H9 (cell line): ENCODE results near the gene CCNI2. TPM values are rescaled to one million over a fixed set of nuclear protein-coding genes. Genes with fewer than 3 reads are reported as not detected.
"Not testable (repeated sequence)": the region's sequence is repeated elsewhere in the genome, so short reads cannot be mapped to it uniquely, and the experiment has no call there.

Experiments used
- DNase-seq: peaks from one replicate; pipeline ENCODE4 v3.0.0-alpha.2; 2017
- H2AFZ ChIP-seq: one replicate; pipeline ENCODE4 v1.6.1; 2013; ENCODE audit warnings: mild to moderate bottlenecking, low read length, control low read depth, moderate library complexity
- H2AK5ac ChIP-seq: 2 replicates; pipeline ENCODE4 v1.6.1; 2013; ENCODE audit warnings: low read length, control low read depth, mixed read lengths; ENCODE audit not compliant: insufficient read length
- H2BK120ac ChIP-seq: one replicate; pipeline ENCODE4 v1.6.1; 2013; ENCODE audit warnings: low read depth, mild to moderate bottlenecking, low read length, control low read depth, inconsistent platforms; ENCODE audit not compliant: poor library complexity, severe bottlenecking
- H2BK12ac ChIP-seq: 2 replicates; pipeline ENCODE4 v1.6.1; 2013; ENCODE audit warnings: low read length, control low read depth, mixed read lengths, low read depth; ENCODE audit not compliant: insufficient read length
- H2BK15ac ChIP-seq: 2 replicates; pipeline ENCODE4 v1.6.1; 2013; ENCODE audit warnings: low read depth, low read length, control low read depth
- H2BK20ac ChIP-seq: one replicate; pipeline ENCODE4 v1.6.1; 2013; ENCODE audit warnings: low read depth, mild to moderate bottlenecking, low read length, control low read depth, inconsistent platforms; ENCODE audit not compliant: poor library complexity, severe bottlenecking
- H2BK5ac ChIP-seq: 2 replicates; pipeline ENCODE4 v1.6.1; 2013; ENCODE audit warnings: low read length, control low read depth, mixed read lengths; ENCODE audit not compliant: insufficient read length
- H3K14ac ChIP-seq: 2 replicates; pipeline ENCODE4 v1.6.1; 2013; ENCODE audit warnings: low read length, control low read depth; ENCODE audit not compliant: insufficient read depth
- H3K18ac ChIP-seq: 2 replicates; pipeline ENCODE4 v1.6.1; 2013; ENCODE audit warnings: low read depth, mild to moderate bottlenecking, mixed read lengths, low read length, control low read depth; ENCODE audit not compliant: insufficient read length
- H3K23ac ChIP-seq: 2 replicates; pipeline ENCODE4 v1.6.1; 2013; ENCODE audit warnings: low read length, control low read depth, mixed read lengths, low read depth; ENCODE audit not compliant: insufficient read length
- H3K23me2 ChIP-seq: 2 replicates; pipeline ENCODE4 v1.6.1; 2013; ENCODE audit warnings: low read depth, mild to moderate bottlenecking, mixed read lengths, low read length, control low read depth; ENCODE audit not compliant: insufficient read length, poor library complexity, severe bottlenecking
- H3K27ac ChIP-seq: 2 replicates; pipeline ENCODE4 v1.5.1; 2013; ENCODE audit warnings: low read length, control low read depth, mixed read lengths, low read depth; ENCODE audit not compliant: insufficient read length
- H3K27me3 ChIP-seq: 2 replicates; pipeline ENCODE4 v1.6.1; 2013; ENCODE audit warnings: low read length, control low read depth, inconsistent platforms; ENCODE audit not compliant: insufficient read depth
- H3K4ac ChIP-seq: 2 replicates; pipeline ENCODE4 v1.6.1; 2013; ENCODE audit warnings: low read depth, mild to moderate bottlenecking, control low read depth, inconsistent platforms, low read length, moderate library complexity
- H3K4me1 ChIP-seq: 2 replicates; pipeline ENCODE4 v1.6.1; 2013; ENCODE audit warnings: low read length, control low read depth, inconsistent platforms; ENCODE audit not compliant: insufficient read depth
- H3K4me2 ChIP-seq: 2 replicates; pipeline ENCODE4 v1.6.1; 2013; ENCODE audit warnings: low read length, control low read depth, mixed read lengths; ENCODE audit not compliant: insufficient read length, insufficient read depth
- H3K56ac ChIP-seq: 2 replicates; pipeline ENCODE4 v1.6.1; 2013; ENCODE audit warnings: low read depth, mild to moderate bottlenecking, mixed read lengths, low read length, control low read depth; ENCODE audit not compliant: insufficient read length
- H3K79me1 ChIP-seq: 2 replicates; pipeline ENCODE4 v1.6.1; 2013; ENCODE audit warnings: low read depth, mild to moderate bottlenecking, moderate library complexity, low read length, control low read depth, inconsistent platforms; ENCODE audit not compliant: insufficient read depth, poor library complexity, severe bottlenecking
- H3K79me2 ChIP-seq: 2 replicates; pipeline ENCODE4 v1.6.1; 2013; ENCODE audit warnings: low read length, control low read depth, inconsistent platforms; ENCODE audit not compliant: insufficient read depth
- H3K9ac ChIP-seq: 2 replicates; pipeline ENCODE4 v1.6.1; 2013; ENCODE audit warnings: low read length, control low read depth, mixed read lengths; ENCODE audit not compliant: insufficient read length; ENCODE audit errors: extremely low read depth
- H3K9me3 ChIP-seq: one replicate; pipeline ENCODE4 v1.6.1; 2013; ENCODE audit warnings: low read depth, low read length, inconsistent platforms; ENCODE audit not compliant: control insufficient read depth
- H3T11ph ChIP-seq: one replicate; pipeline ENCODE4 v1.6.1; 2013; ENCODE audit warnings: mild to moderate bottlenecking, low read length, control low read depth, inconsistent platforms
- H4K20me1 ChIP-seq: one replicate; pipeline ENCODE4 v1.6.1; 2013; ENCODE audit not compliant: control insufficient read depth, insufficient read length, insufficient read depth
- H4K5ac ChIP-seq: 2 replicates; pipeline ENCODE4 v1.6.1; 2013; ENCODE audit warnings: low read depth, mild to moderate bottlenecking, mixed read lengths, low read length, control low read depth; ENCODE audit not compliant: insufficient read length
- H4K8ac ChIP-seq: replicated peaks from 2 replicates; pipeline ENCODE4 v1.6.1; 2013; ENCODE audit warnings: low read length, control low read depth, mixed read lengths, low read depth; ENCODE audit not compliant: insufficient read length
- H4K91ac ChIP-seq: 2 replicates; pipeline ENCODE4 v1.6.1; 2013; ENCODE audit warnings: low read depth, mild to moderate bottlenecking, moderate library complexity, mixed read lengths, low read length, control low read depth; ENCODE audit not compliant: insufficient read length
- H3K27ac Mint-ChIP-seq, 3 experiments: 2 replicates in 2 of 3; 3 replicates in 1 of 3; pipeline ENCODE4 v1.8.0; 2020 to 2021; ENCODE audit warnings: mixed read lengths in 3 of 3, mild to moderate bottlenecking in 1 of 3, moderate library complexity in 1 of 3
- H3K27me3 Mint-ChIP-seq: 2 replicates; pipeline ENCODE4 v1.8.0; 2021; ENCODE audit warnings: low read depth, mild to moderate bottlenecking, moderate library complexity, mixed read lengths
- H3K36me3 Mint-ChIP-seq, 3 experiments: 2 replicates in 2 of 3; 3 replicates in 1 of 3; pipeline ENCODE4 v1.8.0; 2020 to 2021; ENCODE audit warnings: low read depth in 3 of 3, mixed read lengths in 3 of 3; ENCODE audit not compliant: insufficient read depth in 1 of 3
- H3K4me1 Mint-ChIP-seq, 2 experiments: 2 replicates each; pipeline ENCODE4 v1.8.0; 2020; ENCODE audit warnings: mixed read lengths in 2 of 2
- H3K4me3 Mint-ChIP-seq, 2 experiments: 2 replicates in 1 of 2; 3 replicates in 1 of 2; pipeline ENCODE4 v1.8.0; 2020 to 2021; ENCODE audit warnings: mild to moderate bottlenecking in 2 of 2, mixed read lengths in 2 of 2, moderate library complexity in 1 of 2
- H3K9me3 Mint-ChIP-seq, 2 experiments: 2 replicates in 1 of 2; 3 replicates in 1 of 2; pipeline ENCODE4 v1.8.0; 2020; ENCODE audit warnings: mild to moderate bottlenecking in 2 of 2, mixed read lengths in 2 of 2, moderate library complexity in 1 of 2
- WGBS: extraction: QIAGEN DNeasy Blood & Tissue Kit; methylation state at CpG from one replicate; pipeline ENCODE4 v1.1.7; 2013; ENCODE audit warnings: missing lambda C conversion rate, low lambda C conversion rate, mixed read lengths; ENCODE audit not compliant: insufficient read length; ENCODE audit errors: extremely low coverage; 5-methylcytosine and 5-hydroxymethylcytosine counted together
- total RNA-seq: library from RNA; stranded (reverse); gene quantifications from 2 replicates; pipeline ENCODE4 v1.2.1, GENCODE V29; 2021
- TF ChIP-seq, protein P1 (sequence below): fragments of 200-600 bp; sonication (generic); conservative IDR thresholded peaks from 3 replicates; pipeline ENCODE4 v1.8.0; 2021; ENCODE audit warnings: antibody characterized with exemption, mild to moderate bottlenecking

The CCNI2 gene
- total RNA-seq, 1 experiment from 2014 or later = 0.57 TPM

DNA sequence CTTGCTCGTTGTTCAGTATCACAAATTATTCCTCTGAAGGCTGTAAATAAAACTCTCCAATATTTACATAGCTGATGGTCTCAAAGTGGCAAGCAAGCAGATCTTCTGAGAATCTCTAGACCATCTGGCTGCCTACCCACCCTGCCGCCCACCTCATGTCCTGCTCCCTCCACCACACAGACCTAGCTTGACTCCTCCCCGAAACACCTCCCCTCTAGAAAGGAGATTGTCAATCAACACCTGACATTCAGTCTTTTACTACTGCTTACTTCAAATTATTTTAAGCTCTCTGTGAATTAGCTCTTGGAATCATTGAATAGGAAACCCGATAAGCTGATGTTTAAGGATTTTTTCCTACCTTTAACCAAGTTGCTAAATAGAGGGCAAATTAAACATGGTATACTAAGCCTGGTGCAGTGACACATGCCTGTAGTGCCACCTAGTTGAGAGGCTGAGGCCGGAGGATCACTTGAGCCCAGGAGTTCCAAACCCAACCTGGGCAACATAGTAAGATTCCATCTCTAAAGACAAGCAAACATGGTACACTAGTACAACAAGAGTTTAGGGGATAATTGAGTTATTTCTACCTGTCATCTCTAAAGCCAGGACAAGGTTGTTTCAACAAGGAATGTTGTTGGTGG, 54.9 kb downstream of the CCNI2 start:
- Mint-ChIP-seq H3K27ac (no peak overlapping the region; a peak in 1 of 7 replicates), H3K27me3 (peaks cover 25% of the 10 kb centered on the region), H3K4me1 (peaks cover 4 to 7% of the 10 kb centered on the region in 2 experiments), H3K4me3 (no peak overlapping the region), H3K9me3 (no peaks in the 10 kb centered on the region), H3K36me3 (no peaks in the 10 kb centered on the region)
- Histone ChIP-seq H3K79me1 (no peaks in the 10 kb centered on the region), H3K27ac (no peak overlapping the region), H3K9me3 (no peaks in the 10 kb centered on the region), H3K4me1 (no peaks in the 10 kb centered on the region), H2BK20ac (no peak overlapping the region), H4K8ac (no peak overlapping the region), H2BK5ac (no peak overlapping the region), H2BK15ac (no peak overlapping the region), H3K4ac (no peak overlapping the region), H3K4me2 (no peak overlapping the region), H3K23ac (no peak overlapping the region), H2AFZ (no peak overlapping the region), H3K14ac (no peak overlapping the region), H3K79me2 (no peaks in the 10 kb centered on the region; the same call in 1 of the 2 replicates), H4K91ac (no peak overlapping the region), H3K56ac (no peak overlapping the region), H2BK120ac (no peak overlapping the region), H3T11ph (no peak overlapping the region), H3K27me3 (no peaks in the 10 kb centered on the region), H2AK5ac (no peak overlapping the region), H4K20me1 (no peaks in the 10 kb centered on the region), H3K9ac (no peak overlapping the region), H3K23me2 (no peaks in the 10 kb centered on the region), H2BK12ac (no peak overlapping the region), H3K18ac (no peak overlapping the region), H4K5ac (no peak overlapping the region)
- TF ChIP-seq, protein P1, sequence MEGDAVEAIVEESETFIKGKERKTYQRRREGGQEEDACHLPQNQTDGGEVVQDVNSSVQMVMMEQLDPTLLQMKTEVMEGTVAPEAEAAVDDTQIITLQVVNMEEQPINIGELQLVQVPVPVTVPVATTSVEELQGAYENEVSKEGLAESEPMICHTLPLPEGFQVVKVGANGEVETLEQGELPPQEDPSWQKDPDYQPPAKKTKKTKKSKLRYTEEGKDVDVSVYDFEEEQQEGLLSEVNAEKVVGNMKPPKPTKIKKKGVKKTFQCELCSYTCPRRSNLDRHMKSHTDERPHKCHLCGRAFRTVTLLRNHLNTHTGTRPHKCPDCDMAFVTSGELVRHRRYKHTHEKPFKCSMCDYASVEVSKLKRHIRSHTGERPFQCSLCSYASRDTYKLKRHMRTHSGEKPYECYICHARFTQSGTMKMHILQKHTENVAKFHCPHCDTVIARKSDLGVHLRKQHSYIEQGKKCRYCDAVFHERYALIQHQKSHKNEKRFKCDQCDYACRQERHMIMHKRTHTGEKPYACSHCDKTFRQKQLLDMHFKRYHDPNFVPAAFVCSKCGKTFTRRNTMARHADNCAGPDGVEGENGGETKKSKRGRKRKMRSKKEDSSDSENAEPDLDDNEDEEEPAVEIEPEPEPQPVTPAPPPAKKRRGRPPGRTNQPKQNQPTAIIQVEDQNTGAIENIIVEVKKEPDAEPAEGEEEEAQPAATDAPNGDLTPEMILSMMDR = no peak
- DNase-seq = no peak
- WGBS = no CpG with 5 or more reads among the region's 5 CpGs

DNA sequence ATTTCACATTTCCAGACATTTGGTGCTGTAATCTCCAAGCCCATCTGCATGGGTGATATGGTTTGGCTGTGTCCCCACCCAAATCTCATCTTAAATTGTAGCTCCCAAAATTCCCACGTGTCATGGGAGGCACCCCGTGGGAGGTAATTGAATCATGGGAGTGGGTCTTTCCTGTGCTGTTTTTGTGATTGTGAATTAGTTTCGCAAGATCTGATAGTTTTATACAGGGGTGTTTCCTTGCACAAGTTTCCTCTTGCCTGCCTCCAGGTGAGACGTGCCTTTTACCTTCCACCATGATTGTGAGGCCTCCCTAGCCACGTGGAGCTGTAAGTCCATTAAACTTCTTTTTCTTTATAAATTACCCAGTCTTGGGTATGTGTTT, 55.5 kb downstream of the CCNI2 start:
- not testable (repeated sequence) for H2AFZ ChIP-seq, H2BK5ac ChIP-seq, H3K9me3 ChIP-seq, H3K79me1 ChIP-seq, H3K27me3 ChIP-seq, H2BK120ac ChIP-seq, H3K4me3 Mint-ChIP-seq, H4K20me1 ChIP-seq, H3K4ac ChIP-seq, H3K18ac ChIP-seq, H2BK15ac ChIP-seq, H3K23ac ChIP-seq, H3K9ac ChIP-seq, H3K27ac ChIP-seq, H2BK20ac ChIP-seq, DNase-seq, H4K5ac ChIP-seq, H4K91ac ChIP-seq, H3K36me3 Mint-ChIP-seq, H3K23me2 ChIP-seq, H3K79me2 ChIP-seq, H3K4me2 ChIP-seq, H3K14ac ChIP-seq, H3T11ph ChIP-seq, H4K8ac ChIP-seq, H3K27ac Mint-ChIP-seq, H2BK12ac ChIP-seq, H2AK5ac ChIP-seq, H3K9me3 Mint-ChIP-seq, H3K4me1 ChIP-seq, H3K56ac ChIP-seq
- WGBS = no CpG with 5 or more reads among the region's 5 CpGs
- Mint-ChIP-seq H3K4me1 (peaks cover 9 to 12% of the 10 kb centered on the region in 2 experiments), H3K27me3 (peaks cover 27% of the 10 kb centered on the region)
